Hematopoietic multipotent progenitor cell treated with erythropoietin and hydrocortisone succinate and interleukin-3 and kit ligand, for 17 days (in vitro differentiated cells): ENCODE results near the gene ECSIT.

Experiments
- DNase-seq: peaks from one replicate; pipeline ENCODE4 v3.0.0-alpha.2; 2015; ENCODE audit warnings: low spot score

Gene ECSIT

DNA sequence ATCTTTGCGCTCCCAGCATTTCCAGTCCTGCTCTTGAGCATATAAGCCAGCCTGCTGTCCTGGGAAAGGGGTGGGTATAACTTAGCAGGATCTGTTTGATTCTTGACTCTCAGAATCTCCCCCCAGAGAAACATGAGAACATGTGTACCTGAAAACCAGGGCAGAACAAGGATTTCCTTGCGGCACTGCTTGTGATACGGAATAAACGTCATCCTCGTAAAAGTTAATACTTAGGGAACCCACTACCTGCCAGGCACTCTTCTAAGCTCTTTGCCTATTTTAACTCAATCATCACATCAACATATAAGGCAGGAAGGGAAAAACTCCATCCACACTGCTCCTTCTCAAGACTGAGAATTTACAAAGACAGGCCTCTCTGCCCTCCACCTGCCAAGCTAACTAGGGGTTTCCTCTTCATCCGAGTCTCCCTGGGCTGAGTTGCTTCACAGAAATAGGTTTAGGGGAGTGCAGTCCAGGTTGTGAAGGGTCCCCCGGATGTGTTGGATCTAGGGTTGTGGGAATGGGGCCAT lies 24.4 kb downstream of the ECSIT start:
- no peak for DNase-seq

DNA sequence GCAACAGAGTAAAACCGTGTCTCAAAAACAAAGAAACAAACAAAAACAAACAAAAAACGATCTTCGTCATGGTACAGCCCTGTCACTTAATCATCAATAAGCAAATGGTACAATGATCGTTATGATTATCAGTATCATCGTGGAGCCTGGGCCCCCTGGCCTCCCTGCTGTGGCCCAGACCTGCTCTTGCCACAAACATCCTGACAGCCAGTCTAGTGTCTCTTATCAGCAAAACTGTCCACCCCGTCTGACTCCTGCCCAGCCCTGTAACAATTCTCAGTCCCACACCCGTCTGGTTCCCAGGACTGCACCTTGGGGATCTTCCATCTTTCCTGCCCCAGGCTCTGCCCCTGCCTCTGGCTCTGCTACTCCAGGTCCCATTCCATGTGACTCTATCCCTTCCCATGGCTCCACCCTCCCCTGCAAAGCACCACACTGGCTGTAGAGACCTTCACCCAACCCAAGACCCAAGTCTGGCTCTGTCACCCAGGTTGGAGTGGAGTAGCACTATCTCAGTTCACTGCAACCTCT lies 29.0 kb downstream of the ECSIT start:
- peak; percentile 64 for DNase-seq

DNA sequence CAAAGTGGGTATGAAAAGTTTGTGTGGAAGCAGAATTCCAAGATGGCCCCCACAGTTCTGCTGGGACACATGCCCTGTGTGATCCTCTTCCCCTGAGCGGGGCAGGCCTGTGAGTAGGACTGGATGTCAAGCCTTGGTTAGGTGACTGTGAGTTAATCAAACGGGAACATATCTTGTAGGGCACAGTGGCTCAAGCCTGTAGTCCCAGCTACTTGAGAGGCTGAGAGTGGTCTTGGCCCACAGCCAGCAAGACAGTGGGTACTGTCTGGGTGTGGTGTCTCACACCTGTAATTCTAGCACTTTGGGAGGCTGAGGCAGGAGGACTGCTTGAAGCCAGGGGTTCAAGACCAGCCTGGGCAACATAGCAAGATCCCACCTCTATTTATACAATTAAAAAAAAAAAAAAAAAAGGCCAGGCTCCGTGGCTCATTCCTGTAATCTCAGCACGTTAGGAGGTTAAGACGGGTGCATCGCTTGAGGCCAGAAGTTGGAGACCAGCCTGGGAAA lies 29.7 kb downstream of the ECSIT start:
- DNase-seq, result peak; percentile 58

- peak; percentile 95 for DNase-seq
Measured at GRCh38 chr19:11496391-11497163, 32.4 kb downstream of the ECSIT start.

DNA sequence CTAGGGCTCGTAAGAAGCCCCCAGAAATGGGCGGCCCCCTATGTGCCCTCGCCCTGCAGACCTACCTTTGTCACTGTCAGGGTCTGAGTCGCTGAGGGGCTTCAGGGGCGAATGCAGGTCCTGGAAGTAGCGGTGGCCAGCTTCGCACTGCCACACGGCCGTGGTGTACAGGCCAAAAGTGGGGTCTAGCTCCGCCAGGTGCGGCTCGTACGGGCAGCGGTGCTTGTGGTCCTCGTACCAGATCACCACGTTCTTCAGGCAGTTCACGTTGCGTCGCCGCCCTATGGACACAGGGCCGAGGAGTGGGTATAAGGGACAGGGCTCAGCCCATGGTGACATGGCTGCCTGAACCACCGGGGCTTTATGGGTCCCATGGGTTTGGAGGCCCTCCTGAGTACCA lies 33.0 kb downstream of the ECSIT start:
- DNase-seq, result no peak

- no peak for DNase-seq
Measured at GRCh38 chr19:11495481-11495880, 33.5 kb downstream of the ECSIT start.

GRCh38 chr19:11494634-11495285 lies 34.2 kb downstream of the ECSIT start:
- DNase-seq, result no peak

- no peak for DNase-seq
Measured at GRCh38 chr19:11489378-11489777, 39.6 kb downstream of the ECSIT start.

GRCh38 chr19:11486661-11487503 lies 42.1 kb downstream of the ECSIT start:
- no peak for DNase-seq

DNA sequence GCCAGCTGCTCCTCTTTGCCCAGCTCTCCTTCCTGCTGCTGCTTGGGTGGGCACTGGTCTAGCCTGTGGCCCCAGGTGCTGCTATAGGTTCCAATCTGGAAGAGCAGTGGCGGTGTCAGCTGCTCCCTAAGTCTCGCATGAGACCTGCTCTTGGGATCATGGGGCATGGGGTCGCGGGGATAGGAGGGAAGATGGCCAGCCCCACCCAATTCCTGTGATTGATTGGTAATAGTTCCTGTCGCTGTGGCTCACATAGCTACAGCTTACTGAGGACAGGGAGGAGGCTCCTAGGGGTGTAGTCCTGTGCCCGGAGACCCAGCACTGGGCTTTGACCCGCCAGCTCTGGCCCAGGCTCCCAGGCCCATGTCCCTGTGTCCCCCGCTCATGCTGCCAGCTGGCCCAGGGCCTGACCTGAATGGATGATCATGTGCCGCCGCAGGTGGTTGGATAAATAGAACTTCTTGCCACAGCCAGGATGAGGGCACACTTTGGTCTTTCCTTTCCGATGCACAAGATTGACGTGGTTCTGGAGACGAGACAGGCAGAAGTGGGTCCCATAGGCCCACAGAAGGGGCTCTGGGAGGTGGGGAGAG lies 43.6 kb downstream of the ECSIT start:
- DNase-seq, result no peak

DNA sequence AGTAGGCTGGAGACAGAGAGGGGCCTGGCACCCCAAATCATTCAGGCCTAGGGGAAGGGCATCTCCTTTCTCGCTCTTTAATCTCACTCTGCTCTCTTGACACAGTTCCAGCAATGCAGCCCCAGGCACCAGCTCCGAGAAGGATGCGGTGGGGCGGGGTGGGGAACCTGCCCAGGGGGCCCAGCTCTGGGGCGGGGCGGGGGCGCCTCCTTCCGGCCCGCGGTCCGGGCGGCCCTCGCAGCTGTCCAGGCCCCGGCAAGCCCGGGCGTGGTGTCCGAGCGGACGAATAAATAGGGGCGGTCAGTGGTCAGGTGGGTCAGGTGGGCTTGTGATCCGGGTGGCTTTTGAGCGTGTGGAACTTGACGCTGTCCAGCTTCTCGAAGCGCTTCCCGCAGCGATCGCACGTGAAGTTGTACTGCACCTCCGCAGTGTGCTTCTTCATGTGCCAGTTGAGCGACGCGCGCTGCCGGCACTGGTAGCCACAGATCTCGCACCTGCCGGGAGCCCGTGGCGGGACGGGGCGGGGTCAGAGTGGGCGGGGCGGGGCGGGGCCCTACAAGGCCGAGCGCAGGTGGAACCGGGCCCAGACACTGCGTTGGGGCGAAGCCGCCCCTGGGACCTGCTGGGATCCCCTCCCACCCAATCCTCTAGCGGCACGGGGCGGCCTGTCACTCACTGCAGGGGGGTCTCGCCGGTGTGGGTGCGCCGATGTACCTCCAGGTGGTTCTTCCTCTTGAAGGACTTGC lies 45.4 kb downstream of the ECSIT start:
- DNase-seq, result no peak

DNA sequence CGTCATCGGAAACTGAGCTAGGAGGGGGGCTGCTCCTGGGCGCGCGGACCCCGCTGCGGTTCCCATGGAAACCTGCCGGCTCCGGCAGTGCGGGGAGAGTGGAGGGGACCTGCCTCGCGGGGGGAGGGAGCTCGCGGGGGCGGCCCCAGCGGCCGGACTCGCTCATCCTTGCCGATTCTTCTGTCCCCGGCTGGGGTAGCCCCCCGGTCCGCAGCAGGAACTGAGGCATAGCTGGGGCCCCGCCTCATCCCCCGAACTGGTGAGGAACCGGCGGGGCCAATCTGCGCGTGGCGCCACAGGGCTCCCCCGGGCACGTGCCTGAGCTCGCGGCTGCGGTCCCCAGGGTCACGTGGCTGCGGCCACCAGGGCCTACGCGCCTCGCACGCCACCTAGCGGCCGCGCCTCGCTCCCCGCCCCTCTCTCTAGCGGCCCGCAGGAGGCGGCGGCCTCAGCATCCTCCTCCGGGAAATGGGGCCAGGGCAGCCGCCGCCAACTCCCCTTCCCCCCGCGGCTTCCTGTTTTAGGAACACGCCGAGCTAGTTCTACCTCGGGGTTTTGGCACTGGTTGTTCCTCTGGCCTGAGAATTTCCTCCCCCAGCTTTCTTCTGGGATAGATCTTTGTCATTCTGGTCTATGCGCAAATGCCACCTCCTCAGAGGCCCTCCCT lies 46.4 kb downstream of the ECSIT start:
- peak; percentile 88 for DNase-seq

DNA sequence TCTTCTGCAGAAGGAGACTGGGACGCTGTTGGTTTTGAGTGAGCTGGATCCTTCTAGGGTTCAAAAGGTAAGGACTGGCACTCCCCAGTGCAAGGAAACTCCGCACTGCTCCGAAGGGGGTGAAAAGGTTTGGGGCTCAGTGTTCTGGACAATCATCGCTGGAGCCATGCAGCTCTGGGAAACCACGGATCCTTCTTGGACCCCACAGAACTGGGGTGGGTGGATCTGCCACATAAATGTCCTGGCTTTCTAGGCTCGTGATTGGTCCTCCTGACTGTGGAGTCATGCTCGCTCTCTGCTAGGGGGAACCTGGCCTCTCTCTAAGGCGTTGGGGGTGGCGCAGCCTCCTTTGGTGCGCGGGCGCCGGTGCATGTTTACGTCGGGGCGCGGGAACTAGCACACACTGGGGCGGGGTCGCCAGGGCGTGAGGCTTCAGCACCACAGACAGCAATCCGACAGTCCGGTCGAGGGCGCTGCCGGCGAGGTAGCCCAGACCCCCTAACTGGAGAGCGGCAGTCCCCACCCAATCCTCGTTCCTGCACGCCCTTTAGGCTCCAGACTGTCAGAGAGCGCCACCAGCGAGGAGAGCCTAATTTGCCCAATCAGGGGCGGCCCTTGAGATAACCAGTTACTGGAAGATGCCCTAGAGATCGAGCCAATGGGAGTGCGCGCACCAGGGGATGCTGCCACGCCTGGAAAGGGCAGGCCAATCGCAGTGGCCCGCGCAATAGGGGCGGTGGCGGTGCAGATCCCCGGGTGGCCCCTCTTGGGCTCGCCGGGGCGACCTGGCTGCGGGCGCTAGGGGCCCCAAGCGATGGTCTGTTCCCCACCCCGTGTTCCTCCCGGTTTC lies 47.2 kb downstream of the ECSIT start:
- DNase-seq, result peak; percentile 78

DNA sequence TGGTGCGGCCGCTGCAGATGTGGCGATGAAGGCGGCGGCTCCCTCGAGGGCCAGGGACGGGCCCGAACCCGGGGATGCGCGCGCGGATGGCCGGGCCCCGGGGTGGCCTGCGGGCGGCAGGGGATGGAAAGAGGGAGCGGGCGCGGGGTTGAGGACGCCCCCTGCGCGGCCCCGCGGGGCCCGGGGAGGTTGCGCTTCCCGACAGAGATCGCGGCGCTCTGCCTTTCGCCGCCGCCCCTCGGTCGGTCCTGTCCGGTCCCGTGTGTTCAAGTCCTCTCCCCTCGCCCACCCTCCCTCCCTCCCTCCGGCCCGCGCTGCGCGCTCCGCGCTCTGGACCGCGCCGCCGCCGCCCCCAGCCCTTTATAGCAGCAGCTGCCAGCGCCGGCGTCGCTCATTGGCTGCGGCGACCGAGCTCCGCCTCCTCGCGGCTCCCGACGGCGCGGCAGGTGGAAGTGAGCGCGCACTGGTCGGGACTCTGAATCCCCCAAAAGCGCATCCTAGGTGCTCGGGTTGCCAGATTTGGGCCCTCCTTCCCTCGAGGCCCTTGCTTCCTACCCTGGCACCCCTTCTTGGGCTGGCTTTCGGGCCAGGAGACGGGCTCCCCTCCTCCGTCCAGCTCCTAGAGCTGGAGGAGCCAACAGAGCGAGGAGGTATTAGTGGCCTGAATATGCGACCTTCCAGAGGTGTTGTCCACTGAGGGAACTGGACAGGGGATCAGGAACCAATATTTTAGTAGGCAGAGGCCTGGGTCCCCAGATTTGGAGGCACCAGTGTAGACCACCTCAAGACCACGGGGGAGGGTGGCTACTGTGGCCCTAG lies 48.0 kb downstream of the ECSIT start, which contains the start of gene ELAVL3:
Gene ELAVL3 (minus strand): TSS at position 332 of the 819 bp plus-strand sequence. CDS start 438 bp downstream, outside the sequence.
- DNase-seq, result no peak

DNA sequence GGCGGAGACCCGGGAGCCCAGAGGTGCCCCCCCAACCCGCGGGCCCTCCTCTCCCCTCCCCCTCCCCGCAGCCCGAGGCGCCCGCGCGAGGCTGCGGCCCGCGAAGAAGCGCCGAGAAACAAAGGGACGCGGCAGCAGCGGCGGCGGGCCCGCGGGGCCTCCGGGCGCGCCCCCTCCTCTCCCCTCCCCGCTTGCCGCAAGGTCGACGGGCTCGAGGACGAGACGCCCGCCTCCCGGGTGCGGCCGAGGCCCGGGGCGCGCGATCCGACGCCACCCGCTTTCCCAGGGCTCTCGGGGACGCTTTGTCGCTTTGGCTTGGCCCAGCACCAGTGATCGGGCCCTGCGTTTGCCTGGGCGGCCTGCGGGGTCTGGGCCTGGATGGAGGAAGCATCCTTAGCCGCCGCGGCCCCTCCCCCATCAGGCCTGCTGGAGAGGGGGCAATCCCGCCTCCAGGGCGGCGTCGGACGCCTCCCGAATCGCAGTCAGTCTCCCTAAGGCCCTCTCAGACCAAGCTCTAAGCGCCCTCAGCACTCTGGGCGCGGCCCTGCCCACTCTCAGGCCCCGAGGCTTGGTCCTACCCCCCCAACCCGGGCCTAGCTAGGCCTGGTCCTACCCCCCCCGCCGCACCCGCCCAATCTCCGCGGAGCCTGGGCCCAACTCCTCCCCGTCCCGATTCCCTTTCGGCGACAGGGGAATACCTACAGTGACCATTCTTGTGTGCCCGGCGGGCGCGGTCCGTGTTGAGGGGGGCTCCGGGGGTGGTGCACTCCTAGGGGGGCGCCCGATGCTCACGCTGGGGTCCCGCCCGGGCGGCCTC lies 48.8 kb downstream of the ECSIT start:
- DNase-seq, result no peak

- peak; percentile 50 for DNase-seq
Measured at GRCh38 chr19:11479090-11479897, 49.6 kb downstream of the ECSIT start.
